Upper lobe of left lung (tissue), 6 donors: ENCODE data around the gene PHLPP2. TPM values are rescaled to one million over a fixed set of nuclear protein-coding genes. Genes with fewer than 3 reads are reported as not detected.

Experiments used
- ATAC-seq, 2 donors: fragments of 200-7000 bp; cut with Tn5 transposase; one replicate each; pipeline ENCODE4 v1.9.1; 2022; ENCODE audit warnings: mild to moderate bottlenecking in 2 of 2, moderate library complexity in 2 of 2; ENCODE audit not compliant: low FRiP score in 2 of 2
- DNase-seq, 2 donors: peaks; one replicate each; pipeline ENCODE4 v3.0.0-alpha.2; 2019 to 2020
- H3K27ac ChIP-seq, 4 donors: fragments of 200-600 bp; sonication (generic); one replicate each; pipeline ENCODE4 v1.5.1; 2016 to 2019
- H3K27me3 ChIP-seq, 4 donors: fragments of 200-600 bp; sonication (generic); one replicate each; pipeline ENCODE4 v1.5.1; 2017 to 2019
- H3K36me3 ChIP-seq, 4 donors: fragments of 200-600 bp; sonication (generic); one replicate each; pipeline ENCODE4 v1.5.1; 2016 to 2019
- H3K4me1 ChIP-seq, 4 donors: fragments of 200-600 bp; sonication (generic); one replicate each; pipeline ENCODE4 v1.5.1; 2018 to 2019
- H3K4me3 ChIP-seq, 4 donors: fragments of 200-600 bp; sonication (generic); one replicate each; pipeline ENCODE4 v1.5.1; 2017 to 2019; ENCODE audit warnings: mild to moderate bottlenecking in 2 of 4, moderate library complexity in 1 of 4
- H3K9me3 ChIP-seq, 4 donors: fragments of 200-600 bp; sonication (generic); one replicate each; pipeline ENCODE4 v1.5.1; 2018 to 2019
- CTCF ChIP-seq, 6 experiments: fragments of 450-650 bp in 4 of 6; fragments of 200-600 bp in 2 of 6; sonication (generic) in 2 of 6; IDR thresholded peaks; one replicate each; pipeline ENCODE4 v1.5.1; 2016 to 2019; ENCODE audit warnings: antibody characterized with exemption in 6 of 6
- EP300 ChIP-seq, 4 donors: sonication (generic); formaldehyde crosslinking; IDR thresholded peaks; one replicate each; pipeline ENCODE4 v1.5.1; 2017; ENCODE audit warnings: antibody characterized with exemption in 4 of 4, control low read depth in 2 of 4
- POLR2A ChIP-seq, 4 donors: fragments of 450-650 bp; IDR thresholded peaks; one replicate each; pipeline ENCODE4 v1.5.1; 2016 to 2017; ENCODE audit warnings: antibody characterized with exemption in 4 of 4, mild to moderate bottlenecking in 2 of 4
- POLR2AphosphoS5 ChIP-seq, 2 donors: sonication (generic); formaldehyde crosslinking; IDR thresholded peaks; one replicate each; pipeline ENCODE4 v1.5.1; 2017; ENCODE audit warnings: antibody characterized with exemption in 2 of 2
- WGBS, 2 donors: methylation state at CpG; one replicate each; pipeline ENCODE4 v1.1.5; 2017 to 2018; 5-methylcytosine and 5-hydroxymethylcytosine counted together
- total RNA-seq, 6 donors: library from RNA; depleted of rRNA in 4 of 6; stranded (reverse); fragments of >200 nt in 4 of 6; gene quantifications; one replicate each; pipeline versions ENCODE4 v1.1.0 to v1.2.1, GENCODE V29; 2016 to 2021
- donor health status: DM: no; HTN: no; CAD: no; lungs with moderate emphysema.
- donor health status: DM: no; HTN: yes; CAD: no; lungs with severe emphysema.

PHLPP2 gene
- total RNA-seq, 6 donors from 2014 or later, result 4.2 to 12.6 (median 8.4) TPM

GRCh38 chr16:71732587-71732986, 8.1 kb upstream of the PHLPP2 start:
- Histone ChIP-seq H3K27ac (no peak overlapping the region), H3K4me1 (peaks cover 0 to 2% (median 0%) of the 10 kb centered on the region in 4 donors), H3K27me3 (no peaks in the 10 kb centered on the region), H3K4me3 (no peak overlapping the region), H3K9me3 (no peaks in the 10 kb centered on the region), H3K36me3 (peaks cover 24 to 65% (median 51%) of the 10 kb centered on the region in 4 donors)
- DNase-seq, result no peak
- WGBS, 2 donors, result 82 to 98% methylated on average over 3 of the region's 3 CpGs
- ATAC-seq, result no peak
- no peak for TF ChIP-seq POLR2AphosphoS5 (IDR thresholded peaks at IDR 0.05)
- TF ChIP-seq CTCF (IDR thresholded peaks at IDR 0.05), result no peak
- TF ChIP-seq EP300 (IDR thresholded peaks at IDR 0.05), result no peak
- no peak for TF ChIP-seq POLR2A (IDR thresholded peaks at IDR 0.05)

DNA sequence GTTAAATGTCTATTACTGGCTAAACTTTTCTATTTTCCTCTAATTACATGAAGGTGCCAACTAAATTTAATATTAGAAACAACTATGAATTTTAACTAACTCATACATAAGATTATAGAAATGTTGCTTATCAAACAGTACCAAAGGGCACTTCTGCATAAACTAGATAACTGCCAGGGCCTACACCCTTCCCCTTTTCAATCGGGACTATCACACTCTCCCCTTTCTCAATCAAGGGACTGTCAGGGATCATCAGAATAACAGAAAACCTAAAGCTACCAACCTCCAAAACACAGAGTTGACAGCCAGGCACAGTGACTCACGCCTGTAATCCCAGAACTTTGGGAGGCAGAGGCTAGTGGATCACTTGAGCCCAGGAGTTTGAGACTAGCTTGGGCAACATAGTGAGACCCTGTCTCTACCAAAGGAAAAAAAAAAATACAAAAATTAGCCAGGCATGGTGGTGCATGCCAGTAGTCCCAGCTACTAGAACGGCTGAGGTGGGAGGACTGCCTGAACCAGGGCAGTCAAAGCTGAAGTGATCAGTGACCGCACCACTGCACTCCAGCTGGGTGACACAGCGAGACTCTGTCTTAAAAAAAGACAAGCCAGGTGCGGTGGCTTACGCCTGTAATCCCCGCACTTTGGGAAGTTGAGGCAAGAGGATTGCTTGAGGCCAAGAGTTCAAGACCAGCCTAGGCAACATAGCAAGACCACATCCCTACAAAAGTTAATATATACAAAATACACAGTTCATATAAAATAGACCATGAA, 3.2 kb upstream of the PHLPP2 start:
- no peak for DNase-seq
- peak overlapping the region in 1 of 4 donors; percentile 61 for H3K27ac ChIP-seq
- WGBS, 2 donors, result 81 to 84% methylated on average over 8 of the region's 8 CpGs
- H3K4me3 ChIP-seq, result no peak overlapping the region
- TF ChIP-seq POLR2AphosphoS5 (IDR thresholded peaks at IDR 0.05), result no peak
- TF ChIP-seq CTCF (IDR thresholded peaks at IDR 0.05), result no peak
- no peak for TF ChIP-seq POLR2A (IDR thresholded peaks at IDR 0.05)
- TF ChIP-seq EP300 (IDR thresholded peaks at IDR 0.05), result no peak
- H3K9me3 ChIP-seq, result no peaks in the 10 kb centered on the region
- peaks cover 4 to 21% (median 8%) of the 10 kb centered on the region in 4 donors for H3K4me1 ChIP-seq
- peaks cover 11 to 29% (median 19%) of the 10 kb centered on the region in 4 donors for H3K36me3 ChIP-seq
- no peak for ATAC-seq
- peaks cover 0 to 8% (median 0%) of the 10 kb centered on the region in 4 donors for H3K27me3 ChIP-seq

DNA sequence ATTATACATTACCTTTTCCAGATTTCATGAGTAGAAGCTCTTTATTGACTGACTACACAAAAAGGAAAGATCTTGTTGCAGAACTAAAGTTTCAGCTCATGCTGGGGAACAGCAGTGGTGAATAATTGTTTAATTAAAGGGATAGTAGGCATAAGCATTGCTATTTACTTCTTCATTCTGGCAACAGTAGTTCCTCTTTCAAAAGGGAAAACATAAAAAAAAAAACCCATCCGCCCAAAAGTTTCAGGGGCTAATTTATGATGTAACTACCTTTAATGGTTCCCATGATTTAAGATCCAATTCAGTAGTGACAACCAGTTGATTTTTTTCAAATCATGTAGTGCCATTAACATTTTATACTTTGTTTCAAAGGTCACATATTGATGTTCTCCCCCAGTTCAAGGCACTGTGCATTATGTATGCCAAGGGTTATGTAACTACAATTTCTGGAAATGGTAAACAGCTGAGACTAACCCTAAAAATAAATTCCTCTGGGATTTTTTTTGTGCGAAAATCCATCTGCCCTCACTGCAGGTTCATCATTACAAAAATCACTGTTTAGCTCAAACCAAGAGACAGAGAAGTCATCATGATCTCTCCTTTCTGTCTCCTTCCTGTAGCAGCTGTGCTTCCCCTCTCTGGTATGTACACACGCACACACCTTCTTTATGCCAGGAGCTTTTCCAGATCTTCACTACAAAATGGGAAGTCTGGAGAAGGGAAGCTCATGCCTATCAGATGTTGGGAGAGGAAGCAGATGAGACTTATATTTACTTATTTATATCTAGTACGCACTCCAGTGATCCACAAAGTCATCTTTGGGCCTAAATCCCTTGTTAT, 2.2 kb upstream of the PHLPP2 start:
- peak overlapping the region in 2 of 4 donors; percentile 32 to 61 for H3K27ac ChIP-seq

More for the DNA sequence above, 2.2 kb upstream of the PHLPP2 start:
- peaks cover under 1 to 19% (median 9%) of the 10 kb centered on the region in 4 donors for H3K36me3 ChIP-seq
- H3K4me1 ChIP-seq, result peaks cover 7 to 28% (median 12%) of the 10 kb centered on the region in 4 donors
- ATAC-seq (no peak), DNase-seq (no peak)
- 44 to 70% methylated on average over 4 of the region's 4 CpGs for WGBS, 2 donors
- TF ChIP-seq POLR2A (IDR thresholded peaks at IDR 0.05), result no peak
- TF ChIP-seq EP300 (IDR thresholded peaks at IDR 0.05), result no peak
- TF ChIP-seq POLR2AphosphoS5 (IDR thresholded peaks at IDR 0.05), result no peak
- no peak for TF ChIP-seq CTCF (IDR thresholded peaks at IDR 0.05)
- H3K9me3 ChIP-seq, result no peaks in the 10 kb centered on the region
- H3K4me3 ChIP-seq, result no peak overlapping the region
- H3K27me3 ChIP-seq, result peaks cover 0 to 8% (median 0%) of the 10 kb centered on the region in 4 donors
